ENCODE measurements around the gene HEXIM2. TPM values are rescaled to one million over a fixed set of nuclear protein-coding genes. Genes with fewer than 3 reads are reported as not detected.
A peak's percentile ranks its signal among the peaks of the same experiment; 100 is the strongest.

Gene HEXIM2
- total and polyA plus RNA-seq, 2 of the 13 experiments (the other 11 are each of a cell fraction or from before 2014, with no cell fraction given): 27.1 to 32.4 TPM

- TF ChIP-seq, protein P1, sequence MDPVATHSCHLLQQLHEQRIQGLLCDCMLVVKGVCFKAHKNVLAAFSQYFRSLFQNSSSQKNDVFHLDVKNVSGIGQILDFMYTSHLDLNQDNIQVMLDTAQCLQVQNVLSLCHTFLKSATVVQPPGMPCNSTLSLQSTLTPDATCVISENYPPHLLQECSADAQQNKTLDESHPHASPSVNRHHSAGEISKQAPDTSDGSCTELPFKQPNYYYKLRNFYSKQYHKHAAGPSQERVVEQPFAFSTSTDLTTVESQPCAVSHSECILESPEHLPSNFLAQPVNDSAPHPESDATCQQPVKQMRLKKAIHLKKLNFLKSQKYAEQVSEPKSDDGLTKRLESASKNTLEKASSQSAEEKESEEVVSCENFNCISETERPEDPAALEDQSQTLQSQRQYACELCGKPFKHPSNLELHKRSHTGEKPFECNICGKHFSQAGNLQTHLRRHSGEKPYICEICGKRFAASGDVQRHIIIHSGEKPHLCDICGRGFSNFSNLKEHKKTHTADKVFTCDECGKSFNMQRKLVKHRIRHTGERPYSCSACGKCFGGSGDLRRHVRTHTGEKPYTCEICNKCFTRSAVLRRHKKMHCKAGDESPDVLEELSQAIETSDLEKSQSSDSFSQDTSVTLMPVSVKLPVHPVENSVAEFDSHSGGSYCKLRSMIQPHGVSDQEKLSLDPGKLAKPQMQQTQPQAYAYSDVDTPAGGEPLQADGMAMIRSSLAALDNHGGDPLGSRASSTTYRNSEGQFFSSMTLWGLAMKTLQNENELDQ (CRISPR knock-in tag; IDR thresholded peaks at IDR 0.05; ENCODE audit: borderline replicate concordance): no peak
- TF ChIP-seq HOXA5 (CRISPR knock-in tag; IDR thresholded peaks at IDR 0.05): 0 out of 2 replicates have a peak, but pooled peaks have one; percentile 40
- no peak for TF ChIP-seq GMEB2 (CRISPR knock-in tag; IDR thresholded peaks at IDR 0.05; ENCODE audit: low read depth)
- peak; percentile 63; the same call in 1 of the 2 replicates for TF ChIP-seq PCBP1 (IDR thresholded peaks at IDR 0.05; ENCODE audit: borderline replicate concordance, low read depth, low read length)
- no peak for TF ChIP-seq ZNF772 (CRISPR knock-in tag; IDR thresholded peaks at IDR 0.05)
- no peak for TF ChIP-seq ZNF124 (CRISPR knock-in tag; IDR thresholded peaks at IDR 0.05)
- no peak for TF ChIP-seq ZNF33A (CRISPR knock-in tag; IDR thresholded peaks at IDR 0.05; ENCODE audit: borderline replicate concordance)
- no peak for TF ChIP-seq ZNF737 (CRISPR knock-in tag; IDR thresholded peaks at IDR 0.05; ENCODE audit: borderline replicate concordance)
- 0 out of 2 replicates have a peak, but pooled peaks have one; percentile 62 for TF ChIP-seq HNRNPL (IDR thresholded peaks at IDR 0.05; ENCODE audit: low read depth, low read length)
- no peak for TF ChIP-seq ZNF3 (CRISPR knock-in tag; IDR thresholded peaks at IDR 0.05)
- TF ChIP-seq MED13 (CRISPR knock-in tag; IDR thresholded peaks at IDR 0.05): no peak
- TF ChIP-seq, protein P2, sequence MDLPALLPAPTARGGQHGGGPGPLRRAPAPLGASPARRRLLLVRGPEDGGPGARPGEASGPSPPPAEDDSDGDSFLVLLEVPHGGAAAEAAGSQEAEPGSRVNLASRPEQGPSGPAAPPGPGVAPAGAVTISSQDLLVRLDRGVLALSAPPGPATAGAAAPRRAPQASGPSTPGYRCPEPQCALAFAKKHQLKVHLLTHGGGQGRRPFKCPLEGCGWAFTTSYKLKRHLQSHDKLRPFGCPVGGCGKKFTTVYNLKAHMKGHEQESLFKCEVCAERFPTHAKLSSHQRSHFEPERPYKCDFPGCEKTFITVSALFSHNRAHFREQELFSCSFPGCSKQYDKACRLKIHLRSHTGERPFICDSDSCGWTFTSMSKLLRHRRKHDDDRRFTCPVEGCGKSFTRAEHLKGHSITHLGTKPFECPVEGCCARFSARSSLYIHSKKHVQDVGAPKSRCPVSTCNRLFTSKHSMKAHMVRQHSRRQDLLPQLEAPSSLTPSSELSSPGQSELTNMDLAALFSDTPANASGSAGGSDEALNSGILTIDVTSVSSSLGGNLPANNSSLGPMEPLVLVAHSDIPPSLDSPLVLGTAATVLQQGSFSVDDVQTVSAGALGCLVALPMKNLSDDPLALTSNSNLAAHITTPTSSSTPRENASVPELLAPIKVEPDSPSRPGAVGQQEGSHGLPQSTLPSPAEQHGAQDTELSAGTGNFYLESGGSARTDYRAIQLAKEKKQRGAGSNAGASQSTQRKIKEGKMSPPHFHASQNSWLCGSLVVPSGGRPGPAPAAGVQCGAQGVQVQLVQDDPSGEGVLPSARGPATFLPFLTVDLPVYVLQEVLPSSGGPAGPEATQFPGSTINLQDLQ (CRISPR knock-in tag; IDR thresholded peaks at IDR 0.05): no peak
- TF ChIP-seq MIER2 (CRISPR knock-in tag; IDR thresholded peaks at IDR 0.05): no peak
- no peak for TF ChIP-seq ZNF782 (CRISPR knock-in tag; IDR thresholded peaks at IDR 0.05; ENCODE audit: borderline replicate concordance)
- no peak for TF ChIP-seq ZNF652 (CRISPR knock-in tag; IDR thresholded peaks at IDR 0.05; ENCODE audit: borderline replicate concordance, low read depth)
- TF ChIP-seq CBX5 (CRISPR knock-in tag; IDR thresholded peaks at IDR 0.05; ENCODE audit: borderline replicate concordance): no peak
- 0 out of 2 replicates have a peak, but pooled peaks have one; percentile 4 for TF ChIP-seq DR1 (CRISPR knock-in tag; IDR thresholded peaks at IDR 0.05)
- TF ChIP-seq SAP130 (CRISPR knock-in tag; IDR thresholded peaks at IDR 0.05; ENCODE audit: low read depth): peak; percentile 40; the same call in 1 of the 2 replicates
- TF ChIP-seq NCOA5 (CRISPR knock-in tag; IDR thresholded peaks at IDR 0.05): no peak
- TF ChIP-seq ZNF546 (CRISPR knock-in tag; conservative IDR thresholded peaks at IDR 0.05): no peak
- TF ChIP-seq ZNF251 (CRISPR knock-in tag; IDR thresholded peaks at IDR 0.05): no peak
- no peak for TF ChIP-seq TCF12 (IDR thresholded peaks at IDR 0.05)
- TF ChIP-seq TCF12 (CRISPR knock-in tag; IDR thresholded peaks at IDR 0.05): 0 out of 2 replicates have a peak, but pooled peaks have one; percentile 63
- no peak for TF ChIP-seq ZNF773 (CRISPR knock-in tag; IDR thresholded peaks at IDR 0.05; ENCODE audit: borderline replicate concordance)
- no peak for TF ChIP-seq ZNF343 (CRISPR knock-in tag; IDR thresholded peaks at IDR 0.05)
- TF ChIP-seq MATR3 (CRISPR knock-in tag; IDR thresholded peaks at IDR 0.05): no peak
Measured at GRCh38 chr17:45131616-45132319, 29.9 kb upstream of the HEXIM2 start (continued).
